GM21737 (cell line): ENCODE measurements around the gene TBC1D22A.
"Not testable (repeated sequence)": the region's sequence is repeated elsewhere in the genome, so short reads cannot be mapped to it uniquely, and the experiment has no call there.

Experiments used
- ATAC-seq: cut with Tn5 transposase; IDR thresholded peaks from one replicate; pipeline ENCODE4 v1.9.1; 2021; ENCODE audit warnings: mild to moderate bottlenecking, moderate library complexity; ENCODE audit not compliant: unreplicated experiment

Gene TBC1D22A

DNA sequence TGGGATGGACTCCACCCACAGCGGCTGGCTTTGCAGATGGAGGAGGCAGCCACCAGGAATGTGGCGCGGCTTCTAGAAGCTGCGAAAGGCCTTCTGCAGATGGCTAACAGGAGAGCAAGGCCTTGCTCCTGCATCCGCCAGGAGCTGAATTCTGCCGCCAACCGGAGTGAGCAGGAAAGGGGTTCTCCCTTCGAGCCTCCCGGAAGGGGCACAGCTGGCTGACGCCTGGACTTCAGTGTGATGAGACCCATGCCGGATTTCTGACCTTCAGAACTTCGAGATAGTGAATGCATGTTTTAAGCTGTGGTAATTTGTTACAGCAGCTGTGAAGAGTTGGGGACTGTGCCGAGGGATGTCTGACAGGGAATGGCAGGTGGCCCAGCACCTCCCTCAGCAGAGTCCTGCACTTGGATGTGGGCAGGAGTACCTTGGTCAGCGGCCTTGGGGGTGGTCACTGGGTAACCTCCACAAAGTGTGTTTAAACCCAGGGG is 7.7 kb downstream of the TBC1D22A start:
- no peak for ATAC-seq

DNA sequence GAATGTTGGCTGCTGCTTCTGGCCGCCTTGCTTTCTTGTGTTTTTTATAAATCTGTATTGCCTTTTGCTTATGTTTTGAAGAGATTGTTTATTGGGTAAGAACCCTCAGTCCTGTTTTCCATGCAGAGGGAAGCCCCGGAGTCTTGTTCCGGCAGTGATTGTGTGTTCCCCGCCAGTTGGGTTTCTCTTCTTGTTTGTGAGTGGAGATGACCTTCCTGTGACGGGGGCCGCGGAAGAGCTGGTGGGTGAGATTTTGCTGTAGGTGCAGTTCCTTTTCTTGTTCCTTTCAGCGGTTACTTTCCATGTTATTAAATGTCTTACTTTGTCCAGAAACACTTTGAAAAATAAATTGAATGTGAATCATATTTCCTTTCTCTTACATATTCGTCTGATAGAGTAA is 8.3 kb downstream of the TBC1D22A start:
- ATAC-seq = no peak

- no peak for ATAC-seq
Observed at GRCh38 chr22:46773076-46773475, 10.6 kb downstream of the TBC1D22A start.

DNA sequence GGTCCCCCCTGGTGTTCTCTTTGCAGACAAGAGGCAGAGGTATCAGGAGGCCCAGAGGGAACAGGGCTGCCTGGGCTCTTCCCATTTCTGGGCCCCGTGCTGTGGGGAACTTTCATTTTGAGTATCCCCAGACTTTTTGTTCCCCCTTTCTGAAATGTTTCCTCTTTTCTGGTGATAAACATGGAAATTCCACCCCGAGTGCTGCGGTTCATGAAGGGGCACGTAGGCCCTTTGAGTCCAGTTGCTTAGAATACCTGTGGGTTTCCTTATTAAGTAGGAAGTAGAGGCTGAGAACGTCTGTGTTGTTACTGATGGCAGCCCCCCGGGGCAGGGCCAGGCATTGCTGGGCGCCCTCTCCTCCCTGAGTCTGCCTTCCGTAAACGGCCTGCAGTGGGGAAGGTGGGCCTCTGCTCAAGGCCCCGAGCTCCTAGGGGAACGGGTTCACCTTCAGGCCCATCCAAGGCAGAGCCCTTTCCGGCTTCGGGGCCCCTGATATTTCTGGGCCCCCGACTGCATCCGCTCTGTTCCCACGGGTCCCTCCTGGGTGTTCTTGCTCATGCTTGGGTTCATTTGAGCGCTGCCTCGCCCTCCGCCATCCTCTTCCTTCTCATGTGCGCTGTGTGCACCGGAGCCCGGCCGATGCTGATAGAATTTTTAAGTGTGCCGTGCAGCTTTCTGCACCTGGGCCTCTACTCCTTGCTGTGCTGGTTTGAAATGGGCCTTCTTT is 12.0 kb downstream of the TBC1D22A start:
- peak; percentile 40 for ATAC-seq

GRCh38 chr22:46774980-46775849 is 12.8 kb downstream of the TBC1D22A start:
- no peak for ATAC-seq

- ATAC-seq = no peak
Observed at GRCh38 chr22:46775850-46776826, 13.7 kb downstream of the TBC1D22A start.

- no peak for ATAC-seq
Observed at GRCh38 chr22:46776876-46777608, 14.6 kb downstream of the TBC1D22A start.

DNA sequence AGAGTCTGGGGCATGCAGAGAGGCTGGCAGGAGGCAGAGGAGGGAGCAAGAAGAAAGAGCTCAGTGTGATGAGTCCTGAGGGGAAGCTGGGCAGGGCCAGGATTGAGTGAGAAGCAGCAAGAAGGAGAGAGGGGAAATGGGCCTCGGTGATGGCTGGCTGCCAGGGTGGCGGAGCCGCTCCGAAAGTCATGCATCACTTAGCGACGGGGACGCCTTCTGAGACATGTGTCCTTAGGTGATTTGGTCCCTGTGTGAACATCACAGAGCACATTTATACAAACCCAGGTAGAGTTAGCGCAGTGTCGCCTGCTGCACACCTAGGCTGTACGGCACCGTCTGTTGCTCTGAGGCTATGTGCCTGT is 15.1 kb downstream of the TBC1D22A start:
- ATAC-seq = no peak

DNA sequence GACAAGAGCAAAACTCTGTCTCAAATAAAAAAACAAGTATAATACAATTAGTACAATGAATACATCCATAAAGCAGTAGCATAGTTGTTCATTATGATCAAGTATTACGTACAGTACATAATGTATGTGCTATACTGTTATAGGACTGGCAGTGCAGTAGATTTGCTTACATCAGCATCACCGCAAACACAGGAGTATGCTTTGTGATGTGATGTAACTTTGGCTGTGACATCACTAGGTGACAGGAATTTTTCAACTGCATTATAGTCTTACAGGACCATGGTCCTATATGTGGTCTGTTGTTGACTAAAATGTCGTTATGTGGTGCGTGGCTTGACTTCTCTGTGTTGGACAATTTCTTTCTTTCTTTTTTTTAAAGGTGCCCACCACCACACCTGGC is 16.6 kb downstream of the TBC1D22A start:
- no peak for ATAC-seq

- no peak for ATAC-seq
Observed at GRCh38 chr22:46779651-46780050, 17.2 kb downstream of the TBC1D22A start.

DNA sequence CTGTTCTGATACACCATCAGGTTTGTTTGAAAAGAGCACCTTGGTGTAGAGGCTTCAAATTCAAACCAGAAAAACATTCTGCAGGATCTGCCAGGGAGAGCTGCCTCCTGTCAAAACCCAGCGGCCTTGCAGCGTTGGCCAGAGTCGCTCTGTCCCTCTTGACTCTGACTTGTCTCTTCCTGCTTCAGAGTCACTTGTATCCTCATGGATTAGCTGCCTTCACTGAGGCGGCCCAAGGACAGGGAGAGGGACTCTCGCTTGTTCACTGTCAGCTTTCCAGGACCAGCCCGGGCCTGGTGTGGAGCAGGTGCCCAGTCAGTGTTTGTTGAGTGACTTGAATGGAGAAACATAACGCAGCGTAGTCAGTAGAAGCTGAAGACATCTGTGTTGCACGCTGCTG is 18.0 kb downstream of the TBC1D22A start:
- no peak for ATAC-seq

DNA sequence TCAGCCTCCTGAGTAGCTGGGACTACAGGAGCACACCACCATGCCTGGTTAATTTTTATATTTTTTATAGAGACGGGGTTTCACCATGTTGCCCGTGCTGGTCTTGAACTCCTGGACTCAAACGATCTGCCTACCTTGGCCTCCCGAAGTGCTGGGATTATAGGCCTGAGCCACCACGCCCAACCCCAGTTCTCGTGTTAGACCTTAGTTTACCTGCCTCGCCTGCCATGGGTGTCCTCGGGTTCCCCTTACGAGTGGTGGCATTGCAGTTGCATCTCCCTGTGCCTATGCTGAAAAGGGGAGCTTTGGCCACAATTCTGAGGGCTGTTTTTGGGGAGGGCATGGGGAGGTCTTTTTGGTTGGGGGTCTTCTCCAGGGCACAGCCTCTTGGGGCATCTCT is 18.8 kb downstream of the TBC1D22A start:
- ATAC-seq = no peak

DNA sequence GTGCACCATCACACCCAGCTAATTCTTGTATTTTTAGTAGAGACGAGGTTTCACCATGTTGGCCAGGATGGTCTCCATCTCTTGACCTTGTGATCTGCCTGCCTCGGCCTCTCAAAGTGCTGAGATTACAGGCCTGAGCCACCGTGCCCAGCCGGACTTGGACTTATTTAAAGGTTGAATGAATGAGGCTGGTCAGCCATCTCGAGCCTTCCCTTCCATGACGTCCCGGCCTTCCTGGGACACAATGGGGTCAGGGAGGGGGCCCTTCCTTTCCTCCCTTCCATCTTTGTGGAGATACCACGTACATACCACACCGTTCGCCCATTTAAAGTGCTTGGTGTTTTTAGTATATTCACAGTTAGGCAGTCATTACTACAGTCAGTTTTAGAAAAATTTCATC is 19.8 kb downstream of the TBC1D22A start:
- ATAC-seq = not testable (repeated sequence)

DNA sequence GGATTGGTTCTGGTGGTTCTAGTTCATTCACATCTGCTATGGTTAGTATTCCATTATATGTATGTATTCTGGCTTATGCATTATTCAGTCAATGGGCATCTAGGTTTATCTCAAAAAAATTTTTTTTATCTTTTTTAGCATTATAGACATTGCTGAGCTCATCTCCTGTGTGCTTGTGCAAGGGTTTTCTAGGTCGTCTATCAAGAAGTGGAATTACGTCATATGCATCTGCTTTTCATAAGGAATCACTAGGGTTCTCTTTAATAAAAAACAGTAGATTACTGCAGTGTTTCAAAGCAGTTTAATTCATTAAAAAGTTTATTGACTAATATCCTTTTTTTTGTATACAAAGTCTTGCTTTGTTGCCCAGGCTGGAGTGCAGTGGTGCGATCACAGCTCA is 21.3 kb downstream of the TBC1D22A start:
- no peak for ATAC-seq

- no peak for ATAC-seq
Observed at GRCh38 chr22:46788441-46789172, 26.2 kb downstream of the TBC1D22A start.

DNA sequence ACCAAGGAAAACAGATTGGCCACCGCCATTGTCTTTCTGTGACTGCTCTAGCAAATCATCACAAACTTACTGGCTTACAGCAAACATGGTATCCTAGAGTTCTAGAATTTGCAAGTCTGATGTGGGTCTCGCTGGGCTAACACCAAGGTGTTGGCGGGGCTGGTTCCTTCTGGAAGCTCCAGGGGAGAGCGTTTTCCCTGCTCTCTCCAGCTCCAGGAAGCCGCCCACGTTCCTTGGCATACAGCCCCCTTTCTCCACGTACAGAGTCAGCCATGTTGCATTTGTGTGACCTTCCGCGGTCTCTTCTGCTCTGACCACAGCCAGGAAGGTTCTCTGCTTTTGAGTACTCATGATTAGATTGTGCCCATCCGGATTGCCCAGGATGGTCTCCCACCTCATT is 27.5 kb downstream of the TBC1D22A start:
- ATAC-seq = no peak

GRCh38 chr22:46791201-46791731 is 28.8 kb downstream of the TBC1D22A start:
- no peak for ATAC-seq

DNA sequence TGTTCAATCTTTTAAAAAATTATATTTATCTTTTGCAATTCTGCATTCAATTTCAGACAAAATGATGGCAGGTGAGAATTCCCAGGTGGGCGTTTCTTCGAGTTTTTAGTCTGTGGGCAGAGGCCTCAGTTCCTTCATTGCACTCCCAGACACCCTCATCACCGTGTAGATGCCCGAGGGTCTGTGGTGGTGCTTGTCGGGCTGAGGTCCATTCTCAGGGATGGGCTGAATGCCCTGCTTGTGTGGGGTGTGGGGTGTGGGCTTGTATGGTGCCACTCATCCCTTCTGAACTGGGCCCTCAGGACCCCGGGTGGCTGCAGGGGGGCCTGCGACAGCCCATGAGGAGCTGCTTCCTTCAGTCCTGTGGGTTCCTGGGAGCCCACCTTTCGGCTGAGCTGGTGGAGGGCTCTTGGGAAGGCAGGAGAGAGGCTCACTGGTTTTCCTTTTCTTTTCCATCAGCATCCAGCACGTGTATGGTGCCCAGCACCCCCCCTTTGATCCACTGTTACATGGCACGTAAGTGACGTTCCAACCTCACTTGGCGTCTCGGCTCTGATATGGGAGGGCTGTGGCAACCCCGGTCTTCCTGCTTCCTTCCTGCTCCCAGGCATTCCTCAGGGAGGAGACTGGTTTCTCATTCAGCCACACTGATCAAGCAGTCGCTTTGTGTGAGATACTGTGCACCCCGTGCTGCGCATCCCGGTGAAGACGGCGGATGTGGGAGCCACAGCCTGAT is 29.8 kb downstream of the TBC1D22A start:
- no peak for ATAC-seq

DNA sequence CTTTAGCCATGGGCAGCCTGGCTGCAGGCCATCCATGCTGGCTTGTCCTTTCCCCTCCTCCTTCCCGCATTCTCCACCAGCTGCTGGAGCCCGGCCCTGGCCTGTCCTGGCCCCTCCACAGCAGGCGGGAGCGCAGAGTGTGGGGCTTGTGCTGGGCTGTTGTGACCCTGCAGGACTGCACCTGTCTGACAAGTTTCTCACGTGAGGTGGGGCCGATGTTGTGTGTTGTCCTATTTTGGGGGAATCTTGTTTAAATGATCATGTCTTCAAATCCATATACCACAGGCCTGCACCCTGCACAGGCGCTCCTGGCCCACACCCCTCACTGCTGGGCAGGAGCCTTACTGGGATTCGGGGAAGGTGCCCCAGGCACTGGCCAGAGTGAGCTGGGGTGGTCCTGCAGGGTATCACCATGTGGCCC is 30.4 kb downstream of the TBC1D22A start:
- ATAC-seq = no peak
